ENCODE data around the gene PHIP.

GRCh38 chr6:78909391-78909790, 168.7 kb downstream of the PHIP start:
- peak; percentile 2 for TF ChIP-seq CTCF (IDR thresholded peaks at IDR 0.05; ENCODE audit: low read depth, low read length)
- TF ChIP-seq POLR2A (IDR thresholded peaks at IDR 0.05; ENCODE audit: extremely low read depth, insufficient read length) = no peak
- no peak for TF ChIP-seq MAX (IDR thresholded peaks at IDR 0.05; ENCODE audit: low read depth, low read length)
- no peak for TF ChIP-seq MYC (IDR thresholded peaks at IDR 0.05; ENCODE audit: low read depth, low read length)
